Esophagus muscularis mucosa (tissue), 3 donors: ENCODE data around the gene DHX34.

Experiments
- POLR2A ChIP-seq: fragments of 450-650 bp; IDR thresholded peaks from one replicate; pipeline ENCODE4 v1.6.1; 2017; ENCODE audit warnings: antibody characterized with exemption, moderate library complexity, mild to moderate bottlenecking, low read depth
- TF ChIP-seq, protein P1 (sequence below), 3 experiments: fragments of 200-600 bp in 2 of 3; fragments of 450-650 bp in 1 of 3; sonication (generic) in 2 of 3; IDR thresholded peaks; one replicate each; pipeline ENCODE4 v1.5.1; 2017 to 2019; ENCODE audit warnings: antibody characterized with exemption in 3 of 3, mild to moderate bottlenecking in 2 of 3, moderate library complexity in 1 of 3

DNA sequence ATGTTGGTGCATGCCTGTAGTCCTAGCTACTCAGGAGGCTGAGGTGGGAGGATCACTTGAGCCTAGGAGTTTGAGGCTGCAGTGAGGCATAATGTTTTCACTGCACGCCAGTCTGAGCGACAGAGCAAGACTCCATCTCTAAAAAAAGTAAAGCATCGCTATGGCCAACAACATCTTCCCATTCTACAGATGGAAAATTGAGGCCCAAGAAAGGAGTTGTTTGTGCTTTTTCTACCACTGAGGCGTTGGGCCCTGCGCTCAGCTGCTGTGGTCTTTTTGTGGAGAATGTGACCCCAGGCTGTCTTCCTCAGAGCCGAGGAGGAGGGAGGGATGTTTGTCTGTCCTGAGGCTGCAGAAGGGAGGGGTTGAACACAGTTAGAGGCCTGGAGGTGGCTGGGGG is 17.6 kb upstream of the DHX34 start:
- TF ChIP-seq, protein P1, sequence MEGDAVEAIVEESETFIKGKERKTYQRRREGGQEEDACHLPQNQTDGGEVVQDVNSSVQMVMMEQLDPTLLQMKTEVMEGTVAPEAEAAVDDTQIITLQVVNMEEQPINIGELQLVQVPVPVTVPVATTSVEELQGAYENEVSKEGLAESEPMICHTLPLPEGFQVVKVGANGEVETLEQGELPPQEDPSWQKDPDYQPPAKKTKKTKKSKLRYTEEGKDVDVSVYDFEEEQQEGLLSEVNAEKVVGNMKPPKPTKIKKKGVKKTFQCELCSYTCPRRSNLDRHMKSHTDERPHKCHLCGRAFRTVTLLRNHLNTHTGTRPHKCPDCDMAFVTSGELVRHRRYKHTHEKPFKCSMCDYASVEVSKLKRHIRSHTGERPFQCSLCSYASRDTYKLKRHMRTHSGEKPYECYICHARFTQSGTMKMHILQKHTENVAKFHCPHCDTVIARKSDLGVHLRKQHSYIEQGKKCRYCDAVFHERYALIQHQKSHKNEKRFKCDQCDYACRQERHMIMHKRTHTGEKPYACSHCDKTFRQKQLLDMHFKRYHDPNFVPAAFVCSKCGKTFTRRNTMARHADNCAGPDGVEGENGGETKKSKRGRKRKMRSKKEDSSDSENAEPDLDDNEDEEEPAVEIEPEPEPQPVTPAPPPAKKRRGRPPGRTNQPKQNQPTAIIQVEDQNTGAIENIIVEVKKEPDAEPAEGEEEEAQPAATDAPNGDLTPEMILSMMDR (IDR thresholded peaks at IDR 0.05), result no peak
- no peak for TF ChIP-seq POLR2A
